ENCODE measurements around the gene BCKDHB. TPM values are rescaled to one million over a fixed set of nuclear protein-coding genes. Genes with fewer than 3 reads are reported as not detected.

Gene BCKDHB
- total and polyA plus RNA-seq, 2 donors (not counting 3 experiments of a cell fraction or from before 2014, with no cell fraction given), result 5.6 to 12.2 TPM

- dilution Hi-C loops (cut with MboI; ENCODE audit: extremely low pct_ligation_motif_present, low sequenced_read_pairs), result no loop called here
Observed at GRCh38 chr6:80272988-80273387, 166.5 kb downstream of the BCKDHB start.

More at GRCh38 chr6:80272988-80273387, 166.5 kb downstream of the BCKDHB start:
- no peaks in the 10 kb centered on the region for H3K4me1 ChIP-seq (ENCODE audit: control insufficient read depth, extremely low read depth, insufficient read depth, low read length)
- H3K27me3 ChIP-seq (ENCODE audit: control insufficient read depth in 2 of 2, insufficient read depth in 2 of 2, low read length in 2 of 2), result no peaks in the 10 kb centered on the region
- intact Hi-C loops (cut with micrococcal nuclease), result no loop called here
- CTCF ChIA-PET, result no interaction called here
- H2AFZ ChIP-seq (ENCODE audit: low read depth, low read length), result no peak overlapping the region
- H3K79me2 ChIP-seq (ENCODE audit: control insufficient read depth, insufficient read depth, low read length), result no peaks in the 10 kb centered on the region
- no peaks in the 10 kb centered on the region for H3K9me1 ChIP-seq (replicated peaks; ENCODE audit: control insufficient read depth, extremely low read depth, insufficient read depth, low read length)
- no peaks in the 10 kb centered on the region for H3K9me3 ChIP-seq (replicated peaks; ENCODE audit: control insufficient read depth, insufficient read depth, low read length)
- H3K27ac ChIP-seq (ENCODE audit: insufficient read depth, low read depth, low read length), result no peak overlapping the region
- H3K36me3 ChIP-seq (ENCODE audit: control insufficient read depth in 2 of 2, extremely low read depth in 1 of 2, insufficient read depth in 2 of 2, low read length in 2 of 2), result no peaks in the 10 kb centered on the region
- no peak overlapping the region for H3K4me2 ChIP-seq (ENCODE audit: insufficient read depth, low read length)
- POLR2A ChIA-PET, result no interaction called here
- TF ChIP-seq FOS (IDR thresholded peaks at IDR 0.05; ENCODE audit: borderline replicate concordance, insufficient read depth, low read length) (no peak), CTCF (IDR thresholded peaks at IDR 0.05; ENCODE audit: extremely low read depth in 1 of 2, insufficient read depth in 1 of 2, low read depth in 1 of 2, low read length in 2 of 2) (no peak), JUN (IDR thresholded peaks at IDR 0.05; ENCODE audit: borderline replicate concordance, insufficient read depth, insufficient read length, low read depth) (no peak), MYC (IDR thresholded peaks at IDR 0.05; ENCODE audit: low read depth, low read length) (no peak), POLR2AphosphoS5 (IDR thresholded peaks at IDR 0.05; ENCODE audit: insufficient read depth, low read depth, low read length) (no peak), MAX (IDR thresholded peaks at IDR 0.05; ENCODE audit: insufficient read depth, insufficient read length) (no peak)
- no TSS peak for BruUV-seq (replicated peaks)
- FAIRE-seq, result no peak
- no peak for DNase-seq (ENCODE audit: low read depth, low spot score)
- no peaks in the 10 kb centered on the region for H4K20me1 ChIP-seq (replicated peaks; ENCODE audit: control insufficient read depth, extremely low read depth, insufficient read depth, low read length)
- H3K9ac ChIP-seq (replicated peaks; ENCODE audit: extremely low read depth, insufficient read depth, low read length), result no peak overlapping the region
- H3K4me3 ChIP-seq (replicated peaks in 1 of 3; ENCODE audit: insufficient read depth in 1 of 3, low read depth in 1 of 3, low read length in 3 of 3), result no peak overlapping the region

Measured in endothelial cell of umbilical vein (primary cell).